Activated CD8-positive, alpha-beta memory T cell treated with anti-CD3 and anti-CD28 coated beads, Interleukin-2, amount 50 U/mL, for 24 hours (primary cell): Measurements from ENCODE around the gene CD68.
"Not testable (repeated sequence)": the region's sequence is repeated elsewhere in the genome, so short reads cannot be mapped to it uniquely, and the experiment has no call there.

ENCODE experiments used
- DNase-seq: peaks from one replicate; pipeline ENCODE4 v3.0.0-alpha.2; 2020; ENCODE audit errors: extremely low read depth

CD68 gene

GRCh38 chr17:7580604-7581575, 1.5 kb downstream of the CD68 start:
- DNase-seq, result no peak

- no peak for DNase-seq
Observed at GRCh38 chr17:7582396-7583252, 3.2 kb downstream of the CD68 start.

GRCh38 chr17:7583253-7584109, 4.0 kb downstream of the CD68 start, which contains the start of gene MPDU1:
Gene MPDU1 (plus strand): TSS chr17:7583852. CDS start chr17:7583863, 11 bp downstream.
- DNase-seq, result peak; percentile 90

GRCh38 chr17:7586673-7587419, 7.4 kb downstream of the CD68 start:
- no peak for DNase-seq

GRCh38 chr17:7587420-7588151, 8.1 kb downstream of the CD68 start:
- DNase-seq, result no peak

GRCh38 chr17:7588553-7589203, 9.2 kb downstream of the CD68 start:
- no peak for DNase-seq

- DNase-seq, result no peak
Observed at GRCh38 chr17:7589204-7589868, 9.9 kb downstream of the CD68 start.

GRCh38 chr17:7589891-7590691, 10.7 kb downstream of the CD68 start, which contains the start of gene SOX15:
Gene SOX15 (minus strand): TSS chr17:7590094. CDS start chr17:7589676, 418 bp downstream.
- no peak for DNase-seq

GRCh38 chr17:7590743-7591142, 11.3 kb downstream of the CD68 start:
- DNase-seq, result no peak

- DNase-seq, result no peak
Observed at GRCh38 chr17:7591596-7591995, 12.2 kb downstream of the CD68 start.

- no peak for DNase-seq
Observed at GRCh38 chr17:7592422-7593021, 13.1 kb downstream of the CD68 start.

GRCh38 chr17:7593296-7593695, 13.9 kb downstream of the CD68 start:
- DNase-seq, result no peak

- not testable (repeated sequence) for DNase-seq
Observed at GRCh38 chr17:7597561-7597960, 18.1 kb downstream of the CD68 start.

- DNase-seq, result no peak
Observed at GRCh38 chr17:7606280-7606679, 26.8 kb downstream of the CD68 start.

- DNase-seq, result no peak
Observed at GRCh38 chr17:7610641-7611040, 31.2 kb downstream of the CD68 start.

- DNase-seq, result no peak
Observed at GRCh38 chr17:7611635-7612293, 32.3 kb downstream of the CD68 start.

- no peak for DNase-seq
Observed at GRCh38 chr17:7612294-7612640, 32.8 kb downstream of the CD68 start.
